HG02981 (cell line): ENCODE results near the gene KLHL25.

Source experiments
- ATAC-seq: cut with Tn5 transposase; IDR thresholded peaks from one replicate; pipeline ENCODE4 v1.9.1; 2021; ENCODE audit warnings: mild to moderate bottlenecking, moderate library complexity; ENCODE audit not compliant: unreplicated experiment

Gene KLHL25

GRCh38 chr15:85778107-85778776 is 16.5 kb downstream of the KLHL25 start:
- no peak for ATAC-seq

DNA sequence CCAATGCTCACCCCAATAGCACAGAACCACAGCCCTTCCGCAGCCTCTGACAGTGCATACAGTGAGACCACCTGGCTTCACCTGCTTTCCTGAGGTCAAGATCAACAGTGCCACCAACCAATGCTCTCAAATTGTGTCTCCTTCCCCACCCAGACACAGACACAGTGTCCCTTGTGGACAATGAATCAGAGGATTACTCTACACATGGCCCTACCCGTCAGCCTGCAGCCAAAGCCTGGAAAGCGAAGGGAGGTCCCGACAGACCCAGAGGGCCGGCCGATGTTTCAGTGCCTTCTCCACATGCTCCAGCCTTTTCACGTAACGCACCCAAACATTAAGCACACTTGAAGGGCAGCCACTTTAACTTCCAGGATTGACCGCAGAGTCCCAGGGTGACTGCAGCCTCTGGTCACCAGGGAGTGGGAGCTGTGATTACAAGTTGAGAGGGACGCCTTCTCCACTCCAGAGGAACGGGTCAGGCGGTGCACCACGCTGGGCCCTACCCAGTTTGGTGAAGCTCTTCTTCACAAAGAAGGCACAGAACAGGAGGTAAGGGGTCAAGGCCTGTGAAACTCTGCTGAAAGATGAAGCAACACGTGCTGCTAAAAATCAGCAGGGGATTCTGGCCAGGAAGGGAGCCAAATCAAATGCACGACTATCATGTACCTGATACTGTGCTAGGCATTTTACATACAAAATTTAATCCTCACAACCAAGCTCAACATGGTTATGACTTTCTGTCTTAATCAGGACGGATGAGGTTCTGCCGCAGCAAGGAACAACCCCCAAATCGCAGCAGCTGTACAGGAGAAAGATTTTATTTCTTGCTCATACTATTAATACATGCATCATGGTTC is 17.2 kb downstream of the KLHL25 start:
- ATAC-seq = no peak

- no peak for ATAC-seq
Observed at GRCh38 chr15:85773970-85774369, 20.8 kb downstream of the KLHL25 start.

DNA sequence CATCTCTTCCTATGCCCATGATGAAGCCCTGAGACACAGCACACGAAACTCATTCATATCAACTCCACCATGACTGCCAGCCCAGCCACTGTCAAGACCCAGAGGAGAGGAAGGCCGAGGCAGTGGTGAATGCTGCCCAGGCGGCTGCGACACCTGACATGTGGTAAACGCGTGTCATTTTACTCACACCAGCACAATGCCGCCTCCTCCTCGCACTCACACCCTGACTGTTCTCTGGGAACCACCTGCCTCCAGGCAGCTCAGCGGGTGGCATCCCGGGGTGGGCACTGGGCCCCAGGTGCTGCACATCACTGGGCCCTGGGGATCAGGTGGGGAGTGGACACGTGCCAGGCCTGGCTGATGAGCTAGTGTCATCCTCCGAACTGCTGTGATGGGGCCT is 21.5 kb downstream of the KLHL25 start:
- ATAC-seq = no peak

DNA sequence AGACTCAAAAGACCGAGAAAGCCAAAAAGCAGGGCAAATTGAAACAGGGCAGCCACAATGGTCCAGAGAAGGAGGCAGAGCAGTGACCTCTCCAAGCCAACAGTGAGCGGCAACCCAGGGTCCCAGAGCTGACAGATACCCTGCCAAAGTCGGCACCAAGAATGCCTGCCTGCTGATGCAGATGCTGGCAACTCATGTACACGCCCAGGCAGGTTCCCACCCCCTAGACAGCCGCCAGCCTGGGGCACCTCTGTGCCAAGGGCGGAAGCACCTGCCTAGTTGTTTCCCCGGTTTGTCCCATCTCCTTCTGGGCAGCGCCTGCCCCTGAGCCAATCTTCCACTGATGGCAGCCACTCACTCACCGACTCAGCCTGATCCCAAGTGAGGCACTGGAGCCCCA is 22.1 kb downstream of the KLHL25 start:
- ATAC-seq = no peak

GRCh38 chr15:85771781-85772445 is 22.8 kb downstream of the KLHL25 start:
- no peak for ATAC-seq

DNA sequence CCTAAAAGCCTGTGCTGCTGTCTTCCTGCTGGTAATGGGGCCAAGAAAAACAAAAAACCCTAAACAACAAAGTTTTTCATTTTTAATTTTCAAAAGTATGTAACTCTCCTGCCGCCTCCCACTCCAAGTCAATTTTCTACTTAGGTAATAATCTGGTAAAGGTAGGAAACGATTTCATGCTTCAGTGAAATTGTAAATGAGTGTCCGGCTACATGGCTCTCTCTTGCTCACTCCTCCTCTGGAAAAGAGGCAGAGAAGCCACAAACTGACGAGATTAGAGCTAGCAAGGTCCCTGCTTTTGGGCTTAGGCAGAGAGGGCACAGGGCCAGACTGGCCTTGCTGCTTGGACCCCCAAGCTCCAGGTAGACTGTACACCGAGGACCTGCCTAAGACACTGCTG is 23.5 kb downstream of the KLHL25 start:
- ATAC-seq = no peak

- no peak for ATAC-seq
Observed at GRCh38 chr15:85770096-85771041, 24.4 kb downstream of the KLHL25 start.

DNA sequence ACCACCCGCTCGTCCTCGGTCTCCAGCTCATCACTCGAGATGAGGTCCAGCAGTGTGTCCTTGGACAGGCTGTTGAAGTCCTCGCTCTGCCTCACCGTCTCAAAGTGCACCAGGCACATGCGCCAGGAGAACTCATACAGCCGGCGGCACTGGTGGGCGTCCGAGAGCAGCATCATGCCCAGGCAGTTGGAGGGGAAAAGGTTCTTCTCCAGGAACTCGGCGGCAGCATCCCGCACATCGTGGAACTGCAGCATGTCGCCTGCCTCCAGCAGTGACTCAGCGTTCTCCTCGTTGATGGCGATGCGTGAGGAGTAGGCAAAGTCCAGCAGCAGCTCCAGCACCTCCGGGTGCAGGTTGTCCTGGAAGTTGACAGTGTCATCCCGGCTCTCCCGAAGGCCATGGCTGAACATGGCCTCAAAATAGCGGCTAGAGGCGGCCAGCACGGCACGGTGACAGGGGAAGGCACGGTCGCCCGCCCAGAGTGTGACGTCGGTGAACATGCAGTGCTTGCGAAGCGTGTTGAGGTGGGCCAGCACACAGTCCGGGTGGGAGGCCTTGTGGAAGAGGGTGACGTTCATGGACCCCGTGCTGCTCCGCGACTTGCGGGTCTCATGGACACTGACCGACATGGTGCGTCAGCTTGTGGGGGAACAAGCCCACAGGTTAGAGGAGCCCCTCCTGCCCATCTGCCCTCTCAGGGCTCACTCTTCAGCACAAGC is 25.4 kb downstream of the KLHL25 start:
- ATAC-seq = no peak

- ATAC-seq = no peak
Observed at GRCh38 chr15:85768595-85769168, 26.0 kb downstream of the KLHL25 start.

DNA sequence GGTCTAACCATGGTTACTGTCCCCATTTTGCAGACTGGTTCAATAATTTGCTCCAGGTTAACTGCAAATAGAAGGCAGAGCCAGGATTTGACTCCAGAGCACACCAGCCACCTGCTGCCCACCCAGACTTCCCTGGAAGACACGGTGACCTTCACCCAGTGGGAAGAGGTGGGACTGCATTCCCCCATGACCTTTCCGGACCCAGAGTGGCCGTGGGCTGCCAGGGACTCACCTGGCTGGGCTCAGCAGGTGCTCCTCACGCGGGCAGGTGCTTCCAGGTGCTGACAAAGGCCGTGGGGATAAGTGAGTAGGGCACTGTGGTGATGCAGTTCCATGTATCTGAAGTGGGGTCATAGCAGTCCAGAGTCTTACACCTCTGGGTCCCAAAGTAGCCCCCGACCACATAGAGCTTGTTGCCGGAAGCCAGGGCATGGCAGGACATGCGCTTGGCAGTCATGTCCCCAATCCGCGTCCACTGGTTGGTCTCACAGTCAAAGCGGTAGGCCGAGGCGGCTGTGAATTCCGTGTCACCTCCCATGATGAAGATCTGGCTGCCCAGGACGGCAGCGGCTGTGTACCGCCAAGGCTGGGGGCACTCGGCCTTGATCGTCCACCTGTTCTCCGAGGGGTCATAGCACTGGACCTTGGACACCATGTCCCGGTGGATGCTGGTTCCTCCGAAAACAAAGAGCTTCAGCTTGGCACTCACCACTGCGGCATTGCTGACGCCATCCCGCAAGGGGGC is 26.8 kb downstream of the KLHL25 start:
- ATAC-seq = no peak

DNA sequence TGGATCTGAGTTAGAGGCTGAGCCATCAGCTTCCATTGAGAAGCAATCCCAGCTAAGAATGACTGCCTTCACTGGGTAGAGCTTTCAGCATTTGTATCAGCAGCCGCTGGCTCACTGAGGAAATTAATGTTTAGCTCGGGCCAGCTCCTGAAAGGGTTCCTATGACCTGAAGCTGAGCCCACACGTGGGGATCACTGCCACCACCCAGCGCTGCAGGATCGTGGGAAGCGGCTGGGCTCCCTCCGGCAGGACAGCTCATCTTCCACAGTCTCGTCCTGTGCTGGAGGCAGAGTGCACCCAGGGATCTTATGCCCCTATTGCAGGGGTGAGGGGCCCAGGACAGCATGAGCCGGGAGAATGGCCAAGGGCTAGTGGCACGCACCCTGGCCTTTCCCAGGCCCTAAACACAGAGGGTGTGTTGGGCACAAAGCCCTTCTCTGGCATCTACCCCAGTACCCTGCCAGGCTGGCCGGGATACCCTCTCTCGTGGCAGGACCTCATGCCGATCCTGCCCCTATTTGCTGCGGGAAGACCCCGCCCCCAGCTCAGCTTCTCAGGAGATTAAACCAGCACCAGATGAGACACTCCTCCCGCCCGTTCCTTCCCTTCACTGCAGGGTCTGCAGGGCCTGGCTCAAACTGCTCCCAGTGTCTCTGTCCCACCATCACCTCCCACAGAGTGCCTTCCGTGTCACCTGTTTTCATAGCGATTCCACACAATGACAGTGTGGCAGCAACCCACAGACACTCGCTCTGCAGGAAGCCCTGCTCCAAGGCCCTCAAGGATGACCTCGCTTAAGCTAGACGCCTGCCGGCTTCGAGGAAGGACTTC is 28.5 kb downstream of the KLHL25 start:
- ATAC-seq = no peak

DNA sequence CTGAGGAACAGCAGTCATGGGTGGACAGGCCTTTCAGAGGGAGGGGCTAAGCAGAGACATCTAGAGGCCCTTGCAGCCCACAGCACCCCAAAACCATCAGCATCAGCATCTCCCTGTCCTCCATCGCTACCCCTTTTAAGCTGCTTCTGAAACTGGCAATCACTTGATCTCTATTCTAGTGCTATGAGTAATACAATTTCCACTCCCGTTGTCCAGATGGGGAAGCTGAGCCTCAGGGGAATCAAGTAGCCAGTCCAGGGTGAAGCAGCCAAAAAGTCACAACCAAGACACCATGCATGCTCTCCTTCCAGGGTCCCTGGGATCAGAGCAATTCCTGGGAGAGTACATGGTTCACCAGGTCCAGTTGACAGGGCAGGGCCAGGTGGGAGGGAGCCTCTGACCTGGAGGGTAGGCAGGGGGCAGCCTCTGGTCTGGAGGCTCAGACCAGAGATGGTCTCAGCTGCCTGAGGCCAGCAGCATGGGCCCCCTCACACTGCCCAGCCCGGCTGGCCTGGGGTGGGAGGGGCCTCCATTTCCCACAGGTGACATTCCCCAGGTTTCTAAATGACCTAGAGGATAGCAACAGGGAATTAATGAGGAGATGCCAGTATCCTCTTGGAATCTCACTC is 30.0 kb downstream of the KLHL25 start:
- ATAC-seq = no peak

GRCh38 chr15:85763673-85764633 is 30.8 kb downstream of the KLHL25 start:
- no peak for ATAC-seq

- no peak for ATAC-seq
Observed at GRCh38 chr15:85763157-85763556, 31.6 kb downstream of the KLHL25 start.

DNA sequence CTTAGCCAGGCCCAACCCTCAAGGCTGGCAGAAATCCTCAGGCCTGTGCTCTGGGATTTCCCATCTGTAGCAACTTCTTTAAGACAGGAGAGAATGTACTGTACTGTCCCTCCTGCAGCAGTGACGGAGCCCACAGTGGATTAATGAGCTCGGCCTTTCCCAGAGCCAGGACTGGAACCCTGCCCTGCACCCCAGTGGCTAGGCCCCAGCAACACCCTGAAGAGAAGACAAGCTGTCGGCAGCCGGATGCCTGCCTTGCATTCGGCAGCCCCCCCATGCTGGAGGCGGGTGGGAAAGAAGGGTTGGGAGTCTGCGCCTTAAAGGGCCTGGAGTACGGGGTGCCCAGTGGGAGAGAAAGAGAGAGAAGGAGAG is 32.0 kb downstream of the KLHL25 start:
- no peak for ATAC-seq
